Mesenchymal stem cell (in vitro differentiated cells and primary cell): Measurements from ENCODE around the gene ENO4.

ENCODE experiments used
- DNase-seq: peaks from one replicate; pipeline ENCODE4 v3.0.0-alpha.2; 2013
- H2AFZ ChIP-seq: one replicate; pipeline ENCODE4 v1.6.1; 2013; ENCODE audit warnings: low read depth, mild to moderate bottlenecking, control low read depth, inconsistent platforms, low read length, moderate library complexity
- H2AK5ac ChIP-seq: 2 replicates; pipeline ENCODE4 v1.6.1; 2013; ENCODE audit warnings: low read length, moderate library complexity, mild to moderate bottlenecking, inconsistent platforms; ENCODE audit not compliant: severe bottlenecking
- H2BK120ac ChIP-seq: one replicate; pipeline ENCODE4 v1.6.1; 2013; ENCODE audit warnings: low read depth, mild to moderate bottlenecking, inconsistent platforms, low read length, moderate library complexity
- H2BK12ac ChIP-seq, 2 experiments: one replicate each; pipeline ENCODE4 v1.6.1; 2013; ENCODE audit warnings: inconsistent platforms in 2 of 2, low read length in 2 of 2, mild to moderate bottlenecking in 2 of 2, moderate library complexity in 2 of 2, control low read depth in 1 of 2
- H2BK15ac ChIP-seq: one replicate; pipeline ENCODE4 v1.6.1; 2013; ENCODE audit warnings: mild to moderate bottlenecking, low read depth, inconsistent platforms; ENCODE audit not compliant: poor library complexity, severe bottlenecking
- H2BK5ac ChIP-seq: 2 replicates; pipeline ENCODE4 v1.6.1; 2013; ENCODE audit warnings: low read depth, mild to moderate bottlenecking, low read length, control low read depth, inconsistent platforms; ENCODE audit not compliant: poor library complexity, severe bottlenecking
- H3K14ac ChIP-seq, 2 experiments: one replicate each; pipeline ENCODE4 v1.6.1; 2013; ENCODE audit warnings: inconsistent platforms in 2 of 2, low read length in 2 of 2, control low read depth in 1 of 2, mild to moderate bottlenecking in 1 of 2, moderate library complexity in 1 of 2
- H3K18ac ChIP-seq, 2 experiments: one replicate each; pipeline ENCODE4 v1.6.1; 2013; ENCODE audit warnings: inconsistent platforms in 2 of 2, low read length in 2 of 2, control low read depth in 1 of 2, low read depth in 1 of 2, mild to moderate bottlenecking in 1 of 2
- H3K23ac ChIP-seq, 2 experiments: one replicate each; pipeline ENCODE4 v1.6.1; 2013; ENCODE audit warnings: inconsistent platforms in 2 of 2, low read length in 2 of 2, mild to moderate bottlenecking in 2 of 2, moderate library complexity in 2 of 2, control low read depth in 1 of 2
- H3K27ac ChIP-seq: 2 replicates; pipeline ENCODE4 v1.5.1; 2013; ENCODE audit warnings: mild to moderate bottlenecking, moderate library complexity, low read length, control low read depth, inconsistent platforms; ENCODE audit not compliant: poor library complexity, severe bottlenecking
- H3K27me3 ChIP-seq, 2 experiments: 2 replicates each; pipeline versions ENCODE4 v1.6.1 to v1.7.0; 2013; ENCODE audit warnings: low read length in 2 of 2, mild to moderate bottlenecking in 2 of 2, moderate library complexity in 2 of 2, control low read depth in 1 of 2, inconsistent platforms in 1 of 2; ENCODE audit not compliant: control insufficient read depth in 1 of 2, insufficient read depth in 1 of 2
- H3K36me3 ChIP-seq, 2 experiments: 2 replicates each; pipeline versions ENCODE4 v1.6.1 to v1.7.0; 2013; ENCODE audit warnings: low read length in 2 of 2, control low read depth in 1 of 2, inconsistent platforms in 1 of 2, low read depth in 1 of 2, mild to moderate bottlenecking in 1 of 2; ENCODE audit not compliant: insufficient read depth in 2 of 2, control insufficient read depth in 1 of 2
- H3K4ac ChIP-seq, 2 experiments: one replicate each; pipeline ENCODE4 v1.6.1; 2013; ENCODE audit warnings: inconsistent platforms in 2 of 2, low read length in 2 of 2, mild to moderate bottlenecking in 2 of 2, moderate library complexity in 2 of 2, control low read depth in 1 of 2, low read depth in 1 of 2
- H3K4me1 ChIP-seq: 2 replicates; pipeline ENCODE4 v1.6.1; 2013; ENCODE audit warnings: low read depth, low read length, control low read depth; ENCODE audit not compliant: control insufficient read depth, insufficient read depth
- H3K4me2 ChIP-seq: 2 replicates; pipeline ENCODE4 v1.6.1; 2013; ENCODE audit warnings: low read length, mild to moderate bottlenecking, inconsistent platforms; ENCODE audit not compliant: poor library complexity, severe bottlenecking
- H3K4me3 ChIP-seq, 2 experiments: 2 replicates each; pipeline versions ENCODE4 v1.5.1 to v1.7.0; 2013; ENCODE audit warnings: low read length in 2 of 2, mild to moderate bottlenecking in 2 of 2, control low read depth in 1 of 2, low read depth in 1 of 2; ENCODE audit not compliant: insufficient read depth in 1 of 2
- H3K79me1 ChIP-seq: replicated peaks from 2 replicates; pipeline ENCODE4 v1.6.1; 2013; ENCODE audit warnings: mild to moderate bottlenecking, control low read depth, low read length, inconsistent platforms; ENCODE audit not compliant: poor library complexity, severe bottlenecking
- H3K9ac ChIP-seq: 2 replicates; pipeline ENCODE4 v1.7.0; 2013; ENCODE audit warnings: mild to moderate bottlenecking, low read length, moderate library complexity
- H3K9me3 ChIP-seq: 2 replicates; pipeline ENCODE4 v1.7.0; 2013; ENCODE audit warnings: mild to moderate bottlenecking, low read length; ENCODE audit not compliant: control insufficient read depth
- H4K8ac ChIP-seq: one replicate; pipeline ENCODE4 v1.6.1; 2013; ENCODE audit warnings: inconsistent platforms, mild to moderate bottlenecking, low read length, moderate library complexity
- H4K91ac ChIP-seq: one replicate; pipeline ENCODE4 v1.6.1; 2013; ENCODE audit warnings: mild to moderate bottlenecking, low read length, inconsistent platforms
- WGBS: methylation state at CpG from one replicate; pipeline ENCODE4 v1.1.7; 2013; ENCODE audit warnings: mixed read lengths; 5-methylcytosine and 5-hydroxymethylcytosine counted together

ENO4 gene

DNA sequence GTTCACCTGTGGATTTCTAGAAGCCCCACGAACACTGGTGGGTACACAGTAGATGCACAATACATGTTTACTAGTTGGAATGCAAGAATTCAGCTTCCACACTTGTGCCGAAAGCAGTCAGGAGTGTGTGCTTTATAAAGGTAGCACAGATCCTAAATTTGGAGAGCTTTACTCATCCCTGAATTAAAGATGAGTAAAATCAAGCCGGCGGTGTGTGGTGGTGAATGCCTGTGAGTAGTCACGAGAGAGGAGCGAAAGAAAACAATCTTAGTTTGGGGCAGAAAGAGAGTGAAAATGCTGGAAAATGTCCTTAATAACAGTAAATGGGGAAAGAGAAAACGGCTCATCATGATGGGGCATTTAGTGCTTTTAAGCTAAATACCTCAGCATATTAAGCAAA is 13.6 kb upstream of the ENO4 start:
- no peak for DNase-seq
- Histone ChIP-seq H3K14ac (no peak overlapping the region), H3K4me1 (peaks cover 5% of the 10 kb centered on the region), H2BK12ac (no peak overlapping the region), H2BK120ac (no peak overlapping the region), H3K4me2 (no peak overlapping the region), H4K91ac (no peak overlapping the region), H3K9me3 (no peaks in the 10 kb centered on the region), H3K79me1 (no peaks in the 10 kb centered on the region), H3K9ac (no peak overlapping the region), H3K36me3 (peaks cover 0 to 3% of the 10 kb centered on the region in 2 experiments), H2AFZ (no peak overlapping the region), H3K27me3 (peaks cover 0 to 20% of the 10 kb centered on the region in 2 experiments), H2BK5ac (no peak overlapping the region), H2AK5ac (no peak overlapping the region), H2BK15ac (no peak overlapping the region), H3K4ac (no peak overlapping the region), H3K18ac (no peak overlapping the region), H4K8ac (no peak overlapping the region), H3K4me3 (no peak overlapping the region), H3K27ac (no peak overlapping the region), H3K23ac (no peak overlapping the region)
- 72% methylated on average over 6 of the region's 7 CpGs for WGBS

DNA sequence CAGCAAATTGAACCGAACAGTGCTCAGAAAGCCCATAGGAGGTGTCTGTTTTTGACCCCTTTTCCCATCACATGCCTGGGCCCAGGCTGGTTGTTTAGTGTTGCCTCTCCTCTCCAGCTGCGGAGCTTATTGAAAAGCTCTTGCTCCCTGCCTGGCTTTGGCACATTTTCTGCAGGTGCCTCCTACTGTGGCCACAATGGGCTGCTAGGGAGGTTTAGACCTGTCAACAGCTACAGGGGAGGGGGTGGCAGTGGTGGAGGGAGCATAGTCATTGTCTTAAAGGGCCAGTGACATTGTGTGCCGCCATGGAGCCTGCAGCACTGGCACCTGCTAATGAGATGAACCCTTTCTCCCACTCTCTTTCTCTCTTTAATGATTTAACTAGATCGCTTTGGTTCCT is 13.2 kb upstream of the ENO4 start:
- Histone ChIP-seq H3K9ac (no peak overlapping the region), H3K4me3 (no peak overlapping the region), H3K4me1 (peaks cover 5% of the 10 kb centered on the region), H2BK5ac (no peak overlapping the region), H2BK12ac (no peak overlapping the region), H2BK15ac (no peak overlapping the region), H2BK120ac (no peak overlapping the region), H3K27ac (no peak overlapping the region), H3K14ac (no peak overlapping the region), H3K36me3 (peaks cover 0 to 3% of the 10 kb centered on the region in 2 experiments), H3K23ac (no peak overlapping the region), H3K18ac (no peak overlapping the region), H3K4ac (no peak overlapping the region), H4K91ac (no peak overlapping the region), H3K27me3 (peaks cover 0 to 20% of the 10 kb centered on the region in 2 experiments), H3K4me2 (no peak overlapping the region), H3K9me3 (no peaks in the 10 kb centered on the region), H2AFZ (no peak overlapping the region), H2AK5ac (no peak overlapping the region), H4K8ac (no peak overlapping the region), H3K79me1 (no peaks in the 10 kb centered on the region)
- DNase-seq, result no peak
- WGBS, result 25% methylated on average over 4 of the region's 4 CpGs

DNA sequence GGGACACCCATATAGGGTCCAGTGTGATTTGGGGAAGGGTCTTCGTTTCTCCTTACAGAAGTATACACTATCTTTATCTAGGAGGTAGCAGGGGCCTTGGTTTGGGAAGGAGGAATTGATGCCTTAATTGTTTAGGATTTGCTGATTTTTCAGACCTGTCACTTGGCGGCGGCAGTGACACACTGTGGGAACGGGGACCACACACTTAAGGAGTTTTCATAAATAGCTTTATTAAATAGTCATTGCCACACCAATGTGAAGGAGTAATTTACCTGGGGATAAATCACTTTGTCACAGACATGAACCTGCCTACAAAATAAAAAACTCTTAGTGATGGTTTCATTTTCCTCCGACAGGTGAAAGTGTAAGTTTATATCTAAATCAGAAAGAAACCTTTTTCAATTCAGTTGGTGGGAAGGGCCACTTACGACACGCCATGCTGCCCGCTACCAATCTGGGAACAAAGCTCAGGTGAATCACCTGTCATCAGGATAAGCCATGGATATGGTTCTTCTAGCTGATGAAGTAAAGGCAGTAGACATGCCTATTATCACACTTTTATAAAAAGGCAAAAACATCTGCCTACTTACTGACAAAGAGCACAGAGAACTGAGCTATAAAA is 12.3 kb upstream of the ENO4 start:
- H2BK12ac ChIP-seq, result no peak overlapping the region
- H4K8ac ChIP-seq, result no peak overlapping the region
- WGBS, result 66% methylated on average over 6 of the region's 8 CpGs
- peaks cover 0 to 20% of the 10 kb centered on the region in 2 experiments for H3K27me3 ChIP-seq
- H3K9ac ChIP-seq, result no peak overlapping the region
- no peak overlapping the region for H2BK15ac ChIP-seq
- H3K9me3 ChIP-seq, result no peaks in the 10 kb centered on the region
- H3K4ac ChIP-seq, result no peak overlapping the region
- H3K4me2 ChIP-seq, result no peak overlapping the region
- no peak overlapping the region for H3K18ac ChIP-seq
- no peak overlapping the region for H2AFZ ChIP-seq
- no peak overlapping the region for H2BK5ac ChIP-seq
- H3K14ac ChIP-seq, result no peak overlapping the region
- H3K4me3 ChIP-seq, result no peak overlapping the region
- no peak overlapping the region for H2BK120ac ChIP-seq
- H3K27ac ChIP-seq, result no peak overlapping the region
- no peaks in the 10 kb centered on the region for H3K79me1 ChIP-seq
- H3K4me1 ChIP-seq, result peaks cover 5% of the 10 kb centered on the region
- H2AK5ac ChIP-seq, result no peak overlapping the region
- H3K23ac ChIP-seq, result no peak overlapping the region
- DNase-seq, result peak; percentile 8
- no peak overlapping the region for H4K91ac ChIP-seq
- H3K36me3 ChIP-seq, result peaks cover 0 to 3% of the 10 kb centered on the region in 2 experiments

DNA sequence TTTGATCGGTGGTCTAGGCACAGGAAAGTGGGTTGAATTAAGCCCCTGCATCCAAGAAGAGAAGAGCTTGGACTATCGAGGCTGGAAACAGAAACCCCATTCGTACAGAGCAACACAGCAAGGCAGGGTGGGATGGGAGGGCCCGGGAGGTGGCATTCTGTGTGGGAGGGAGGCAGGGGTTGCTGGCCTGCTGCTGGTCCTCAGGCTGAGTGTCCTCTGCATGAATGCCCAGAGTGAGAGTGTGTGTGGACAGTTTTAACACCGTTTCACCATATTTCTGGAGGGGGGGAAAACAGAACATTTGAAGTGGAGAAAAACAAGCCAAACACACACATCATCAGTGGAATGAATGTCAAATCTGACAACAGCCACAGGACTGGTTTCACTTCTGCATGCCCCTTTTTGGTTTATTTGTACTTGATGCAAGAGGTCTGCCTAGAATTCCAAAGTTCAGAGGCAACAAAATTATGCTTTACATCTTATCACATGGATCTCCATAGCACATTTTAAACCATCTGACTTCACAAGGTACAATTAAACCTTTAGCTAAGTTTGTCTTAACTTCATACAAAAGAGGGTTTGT is 11.1 kb upstream of the ENO4 start:
- no peak overlapping the region for H3K9ac ChIP-seq
- H2BK5ac ChIP-seq, result no peak overlapping the region
- no peak overlapping the region for H3K27ac ChIP-seq
- H3K9me3 ChIP-seq, result no peaks in the 10 kb centered on the region
- no peak overlapping the region for H3K4me2 ChIP-seq
- H2AK5ac ChIP-seq, result no peak overlapping the region
- DNase-seq, result no peak
- H2BK120ac ChIP-seq, result no peak overlapping the region
- H3K79me1 ChIP-seq, result no peaks in the 10 kb centered on the region
- no peak overlapping the region for H3K4ac ChIP-seq
- no peak overlapping the region for H4K91ac ChIP-seq
- WGBS, result 72% methylated on average over 4 of the region's 5 CpGs
- no peak overlapping the region for H2BK15ac ChIP-seq
- H3K23ac ChIP-seq, result no peak overlapping the region
- no peak overlapping the region for H3K18ac ChIP-seq
- H2BK12ac ChIP-seq, result no peak overlapping the region
- H3K36me3 ChIP-seq, result no peaks in the 10 kb centered on the region
- H4K8ac ChIP-seq, result no peak overlapping the region
- H2AFZ ChIP-seq, result no peak overlapping the region
- peaks cover 5% of the 10 kb centered on the region for H3K4me1 ChIP-seq
- H3K27me3 ChIP-seq, result peaks cover 0 to 20% of the 10 kb centered on the region in 2 experiments
- no peak overlapping the region for H3K14ac ChIP-seq
- no peak overlapping the region for H3K4me3 ChIP-seq
